Activated CD4-positive, alpha-beta T cell treated with anti-CD3 and anti-CD28 coated beads, Interleukin-10, Interleukin-2, amounts not matched to agents 100 ng/mL and 50 ng/mL, durations not matched to agents 16 hours and 8 hours (primary cell): ENCODE results near the gene NEURL1.

Experiments used
- DNase-seq: peaks from one replicate; pipeline ENCODE4 v3.0.0-alpha.2; 2020

Gene NEURL1

DNA sequence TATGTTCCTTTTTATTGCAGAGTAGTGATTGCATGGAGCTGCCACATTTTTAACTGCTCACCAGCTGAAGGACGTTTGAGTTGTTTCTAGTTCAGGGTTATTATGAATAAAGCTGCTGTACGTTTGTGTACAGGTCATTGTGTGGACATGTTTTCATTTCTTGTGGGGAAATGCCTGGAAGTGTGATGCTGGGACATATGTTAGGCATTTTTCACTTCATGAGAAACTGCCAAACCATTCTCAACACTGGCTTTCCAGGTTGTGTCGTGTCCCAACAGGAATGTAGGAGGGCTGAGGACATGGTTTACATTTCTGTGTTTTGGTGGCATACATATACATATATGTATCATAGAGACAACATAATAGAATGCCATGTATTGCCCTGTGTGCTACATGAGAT is 73.0 kb downstream of the NEURL1 start:
- DNase-seq, result no peak

DNA sequence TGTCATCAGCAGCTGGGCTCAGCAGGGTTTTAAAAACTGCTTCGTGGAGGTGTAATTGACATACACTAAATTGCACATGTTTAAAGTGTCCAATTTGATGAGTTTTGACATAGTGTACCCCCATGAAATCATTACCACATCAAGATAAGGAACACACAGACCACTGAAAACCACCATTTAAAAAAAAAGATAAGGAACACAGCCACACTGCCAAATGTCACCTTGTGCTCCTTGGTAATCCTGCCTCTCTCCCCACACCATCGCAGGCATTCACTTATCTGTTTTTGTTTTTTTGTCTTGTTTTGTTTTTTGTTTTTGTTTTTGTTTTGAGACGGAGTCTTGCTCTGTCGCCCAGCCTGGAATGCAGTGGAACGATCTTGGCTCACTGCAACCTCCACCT is 75.0 kb downstream of the NEURL1 start:
- no peak for DNase-seq

DNA sequence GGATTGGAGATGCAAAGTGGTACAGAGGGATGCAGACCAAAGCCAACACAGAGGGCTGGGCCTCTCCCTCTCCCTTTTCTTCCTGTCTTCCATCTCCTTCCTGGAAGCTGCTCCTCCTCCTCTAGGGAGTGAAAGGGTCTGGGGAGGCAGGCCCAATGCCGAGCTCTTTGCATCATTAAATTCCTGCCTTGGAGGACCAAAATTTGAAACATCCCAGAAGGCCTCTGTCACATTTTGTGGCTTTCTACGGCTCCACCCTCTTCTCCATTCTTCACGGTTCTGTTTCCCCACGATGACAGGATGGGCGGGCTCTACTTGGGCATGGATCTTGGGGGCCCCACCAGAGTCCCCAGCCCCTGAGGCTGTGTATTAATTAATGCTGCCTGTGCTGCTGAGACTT is 76.4 kb downstream of the NEURL1 start:
- DNase-seq, result no peak

DNA sequence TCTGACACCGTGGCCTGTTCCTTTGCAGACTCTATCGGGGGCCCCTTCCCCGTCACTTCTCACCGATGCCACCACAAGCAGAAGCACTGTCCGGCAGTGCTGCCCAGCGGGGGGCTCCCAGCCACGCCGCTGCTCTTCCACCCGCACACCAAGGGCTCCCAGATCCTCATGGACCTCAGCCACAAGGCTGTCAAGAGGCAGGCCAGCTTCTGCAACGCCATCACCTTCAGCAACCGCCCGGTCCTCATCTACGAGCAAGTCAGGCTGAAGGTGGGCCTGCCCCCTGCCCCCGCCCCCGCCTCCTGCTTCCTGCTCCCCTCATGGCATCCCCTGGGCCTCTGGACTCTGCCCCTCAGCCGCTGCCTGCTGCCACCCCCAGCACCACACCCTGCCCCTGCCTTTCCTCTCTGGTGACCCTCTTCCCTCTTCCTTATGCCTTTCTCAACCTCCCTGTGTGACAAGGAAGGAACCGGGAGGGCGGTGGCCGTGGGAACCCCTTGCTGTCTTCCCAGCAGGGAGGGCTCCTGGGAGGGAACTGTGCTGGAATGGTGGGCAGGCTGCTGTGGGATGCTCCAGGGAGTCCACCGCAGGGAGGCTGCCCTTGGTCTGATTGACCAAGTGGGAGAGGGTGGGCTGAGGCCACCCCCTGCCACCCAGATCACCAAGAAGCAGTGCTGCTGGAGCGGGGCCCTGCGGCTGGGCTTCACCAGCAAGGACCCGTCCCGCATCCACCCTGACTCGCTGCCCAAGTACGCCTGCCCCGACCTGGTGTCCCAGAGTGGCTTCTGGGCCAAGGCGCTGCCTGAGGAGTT is 77.5 kb downstream of the NEURL1 start:
- no peak for DNase-seq

DNA sequence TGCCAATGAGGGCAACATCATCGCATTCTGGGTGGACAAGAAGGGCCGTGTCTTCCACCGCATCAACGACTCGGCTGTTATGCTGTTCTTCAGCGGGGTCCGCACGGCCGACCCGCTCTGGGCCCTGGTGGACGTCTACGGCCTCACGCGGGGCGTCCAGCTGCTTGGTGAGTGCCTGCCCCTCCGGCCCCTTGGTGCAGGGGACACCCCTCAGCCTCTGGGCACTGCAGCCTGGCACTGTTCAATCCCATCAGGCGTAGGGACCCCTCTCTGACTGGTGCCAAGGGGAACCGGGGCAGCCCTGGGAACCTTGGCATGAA is 78.1 kb downstream of the NEURL1 start:
- no peak for DNase-seq

DNA sequence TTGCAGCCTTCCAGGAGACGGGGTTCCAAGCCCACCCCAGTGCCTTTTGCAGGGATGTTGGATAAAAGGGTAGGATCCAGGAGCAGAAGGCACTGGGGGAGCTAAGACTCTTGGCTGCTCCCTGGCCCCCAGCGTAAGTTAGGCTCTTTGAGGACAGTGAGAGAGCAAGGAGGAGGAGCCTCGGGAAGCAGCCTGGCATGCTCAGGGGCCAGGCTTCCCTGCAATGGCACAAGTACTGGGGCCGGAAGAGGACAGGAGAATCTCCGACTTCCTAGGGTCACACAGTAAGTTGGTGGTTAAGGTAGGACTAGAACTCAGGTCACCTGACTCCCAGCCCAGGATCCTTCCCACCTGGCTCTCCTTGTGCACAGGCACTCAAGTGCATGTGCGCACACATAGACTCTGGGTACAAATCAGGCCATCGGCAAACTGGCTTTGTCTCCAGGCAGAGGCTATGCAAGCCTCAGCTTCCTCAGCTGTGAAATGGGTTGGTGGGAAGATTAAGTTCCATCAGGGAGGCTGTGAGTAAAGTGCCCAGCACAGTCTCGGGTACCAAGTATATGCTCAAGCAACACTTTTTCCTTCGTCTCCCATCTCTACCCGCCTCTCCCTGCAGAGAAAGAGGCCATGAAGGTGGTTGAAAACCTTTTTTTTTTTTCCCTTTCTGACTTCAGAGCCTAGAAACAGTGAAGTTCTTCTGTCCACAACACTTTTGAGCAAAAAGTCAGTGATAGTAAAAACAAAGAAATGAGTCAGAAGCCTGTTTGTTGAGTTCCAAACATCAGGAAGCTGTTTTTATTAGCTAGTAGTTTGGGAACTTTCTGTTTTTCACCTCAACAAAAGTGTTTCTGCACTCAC is 79.1 kb downstream of the NEURL1 start:
- no peak for DNase-seq

DNA sequence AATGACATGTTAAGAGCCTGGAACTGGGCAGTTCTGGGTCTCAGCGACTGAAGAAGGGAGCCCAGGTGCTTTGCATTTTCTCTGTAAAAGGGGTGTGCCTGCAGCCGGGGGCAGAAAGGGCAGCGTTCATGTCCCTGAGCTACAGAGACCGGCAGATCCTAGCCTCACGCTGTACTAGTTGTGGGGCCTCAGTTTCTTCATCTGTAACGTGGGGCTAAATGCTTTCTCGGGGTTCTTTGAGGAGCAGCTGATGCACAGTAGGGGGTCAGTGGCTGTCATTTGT is 79.6 kb downstream of the NEURL1 start:
- no peak for DNase-seq

DNA sequence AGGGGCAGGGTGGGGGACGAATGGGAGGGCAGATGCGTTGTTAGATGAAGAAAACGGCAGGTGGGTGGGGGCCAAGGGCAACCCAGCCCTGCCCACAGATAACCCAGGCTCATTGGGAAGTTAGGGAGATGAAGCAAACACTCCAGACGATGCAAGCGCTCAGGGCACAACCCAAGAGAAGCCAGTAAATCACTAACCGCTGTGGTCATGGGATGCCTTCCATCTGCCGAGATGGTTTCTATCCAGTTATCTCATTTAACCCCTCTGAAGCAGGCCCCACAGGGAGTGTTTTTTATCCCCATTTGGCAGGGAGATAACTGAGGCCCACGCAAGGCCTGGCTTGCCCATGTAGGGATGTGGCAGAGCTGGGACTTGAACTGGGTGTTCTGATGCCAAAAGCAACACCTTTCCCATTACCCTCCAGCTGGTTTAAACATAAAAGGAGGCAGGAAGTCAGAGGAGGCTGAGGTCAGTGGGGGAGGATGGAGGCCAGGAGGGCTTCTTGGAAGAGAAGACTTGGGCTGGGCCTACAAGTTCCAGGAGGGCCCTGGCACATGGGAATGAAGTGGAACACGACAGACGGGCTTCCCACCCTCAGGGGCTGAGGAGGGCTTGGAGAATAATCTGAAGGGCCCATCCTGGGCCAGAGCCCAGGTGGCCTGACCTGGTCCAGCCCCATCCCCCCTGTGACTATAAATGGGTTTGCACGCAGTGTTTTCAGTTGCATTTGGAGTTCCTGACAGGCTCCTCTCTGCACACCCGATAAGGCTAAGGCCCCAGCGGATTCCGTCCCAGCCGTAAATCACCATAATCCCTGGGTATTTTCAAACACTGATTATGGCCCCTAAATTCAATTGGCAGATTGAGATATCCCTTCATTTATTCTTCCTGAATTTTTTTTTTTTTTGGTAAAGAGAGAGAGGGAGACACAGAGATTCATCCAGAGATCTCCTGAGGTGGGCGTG is 80.9 kb downstream of the NEURL1 start:
- no peak for DNase-seq

DNA sequence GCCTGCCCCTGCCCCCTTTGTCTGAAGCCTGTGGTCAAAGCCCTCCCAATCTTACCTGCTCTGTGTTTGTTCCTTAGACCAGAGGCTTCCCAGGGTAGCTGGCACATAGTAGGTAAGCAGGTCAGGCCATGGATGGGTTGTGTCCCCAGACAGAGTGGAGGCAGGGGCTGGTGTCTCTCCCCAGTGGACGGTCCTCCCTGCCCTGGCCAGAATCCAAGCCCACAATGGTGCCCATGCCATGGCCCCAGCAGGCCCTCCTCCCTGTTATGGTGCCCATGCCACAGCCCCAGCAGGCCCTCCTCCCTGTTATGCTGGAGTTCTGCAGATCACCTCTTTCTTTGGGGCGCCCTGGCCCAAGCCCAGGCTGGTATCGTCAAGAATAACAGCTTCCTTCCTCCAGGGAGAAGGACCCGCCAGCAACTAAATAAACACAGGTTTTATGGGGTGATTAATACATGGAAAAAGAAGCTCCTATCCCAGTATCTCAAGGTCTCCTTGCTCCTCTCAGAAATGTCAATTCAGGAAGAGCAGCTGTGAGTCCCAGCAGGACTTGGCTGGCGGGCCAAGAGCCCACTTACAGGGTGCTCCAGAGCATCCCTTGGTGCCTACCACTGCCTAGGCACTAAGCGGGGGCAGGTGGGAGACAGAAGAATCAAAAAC is 82.0 kb downstream of the NEURL1 start:
- DNase-seq, result no peak

DNA sequence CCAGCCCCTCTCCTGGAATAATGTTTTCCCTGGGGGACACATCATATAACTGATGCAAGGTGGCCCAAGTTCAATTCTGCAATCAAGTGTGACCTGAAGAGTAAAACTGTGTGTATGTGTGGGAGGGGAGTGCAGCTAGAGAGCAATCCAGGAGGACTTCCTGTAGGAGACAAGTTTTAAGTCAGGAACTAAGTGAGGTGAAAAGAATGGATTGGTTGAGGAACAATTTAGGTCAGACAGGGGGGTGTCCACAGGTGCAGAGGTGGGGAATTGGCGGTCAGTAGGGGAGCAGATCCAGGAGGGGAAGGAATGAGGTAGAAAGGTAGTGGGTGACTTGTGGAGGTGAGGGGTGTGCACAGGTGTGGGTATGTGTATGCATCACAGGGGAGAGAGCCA is 82.6 kb downstream of the NEURL1 start:
- DNase-seq, result no peak

DNA sequence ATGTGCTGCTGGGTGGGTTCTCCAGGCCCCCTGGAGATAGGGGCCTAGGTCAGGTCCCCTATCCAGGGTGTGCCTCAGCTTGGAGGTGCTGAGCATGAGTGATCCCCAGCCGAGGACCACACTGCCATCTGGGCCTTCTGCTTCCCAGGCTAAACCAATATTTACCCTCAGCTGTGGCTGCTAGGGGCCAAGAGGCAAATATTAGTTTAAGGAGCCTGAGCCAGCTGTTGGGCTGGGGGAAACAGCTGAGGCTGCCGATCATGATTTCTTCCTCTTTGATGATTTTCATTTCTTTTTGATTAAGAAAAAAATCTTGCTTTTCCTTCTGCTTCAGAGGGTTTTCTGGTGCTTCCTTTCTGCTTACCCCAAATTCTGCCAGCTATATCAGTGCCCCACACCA is 83.4 kb downstream of the NEURL1 start:
- DNase-seq, result no peak

DNA sequence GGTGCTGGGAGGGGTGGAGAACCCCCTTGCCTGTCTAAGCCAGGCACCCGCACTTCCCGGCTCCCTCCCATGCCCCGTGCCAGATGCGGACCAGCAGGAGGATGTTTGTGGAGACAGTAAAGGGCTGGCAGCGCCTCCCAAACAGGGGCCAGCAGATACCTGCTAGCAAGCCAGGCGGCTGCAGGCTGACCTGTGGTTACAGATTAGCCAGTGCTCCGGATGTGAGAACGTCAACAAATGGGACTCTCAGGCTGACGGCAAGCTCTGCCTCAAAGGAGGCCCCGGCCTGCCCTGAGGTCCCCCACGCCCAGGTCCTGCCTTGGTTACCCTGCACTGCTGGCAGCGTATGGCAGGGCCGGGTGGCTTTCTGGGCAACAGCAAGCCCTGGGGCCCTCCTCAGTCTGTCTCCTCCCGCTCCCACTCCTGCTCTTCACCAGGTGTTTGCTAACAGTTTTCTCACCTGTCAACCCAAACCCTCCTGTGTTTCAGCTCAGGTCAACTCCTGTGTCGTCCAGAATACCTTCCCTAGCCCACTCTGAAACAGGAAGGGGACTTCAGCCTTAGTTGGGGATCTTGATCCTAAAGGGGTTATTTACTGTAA is 85.4 kb downstream of the NEURL1 start:
- DNase-seq, result no peak

DNA sequence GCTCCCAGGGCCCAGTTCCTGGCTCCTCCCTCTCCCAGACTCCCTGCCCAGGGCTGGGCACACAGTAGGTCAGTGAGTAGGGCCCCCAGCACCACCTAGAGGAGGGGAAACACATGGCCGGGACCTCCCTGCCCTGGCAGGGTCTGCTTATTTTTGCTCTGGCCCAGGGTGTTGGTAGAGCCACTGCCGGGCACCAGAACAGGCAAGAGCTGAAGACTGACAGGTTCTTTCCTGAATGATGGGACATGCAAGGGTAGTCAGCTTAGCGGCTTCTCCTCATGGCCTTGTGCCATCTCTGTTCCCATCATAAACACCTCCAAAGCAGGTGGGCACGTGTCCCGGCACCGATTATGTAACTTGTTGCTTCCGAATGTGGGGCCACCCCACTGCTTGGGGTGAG is 86.5 kb downstream of the NEURL1 start:
- no peak for DNase-seq

DNA sequence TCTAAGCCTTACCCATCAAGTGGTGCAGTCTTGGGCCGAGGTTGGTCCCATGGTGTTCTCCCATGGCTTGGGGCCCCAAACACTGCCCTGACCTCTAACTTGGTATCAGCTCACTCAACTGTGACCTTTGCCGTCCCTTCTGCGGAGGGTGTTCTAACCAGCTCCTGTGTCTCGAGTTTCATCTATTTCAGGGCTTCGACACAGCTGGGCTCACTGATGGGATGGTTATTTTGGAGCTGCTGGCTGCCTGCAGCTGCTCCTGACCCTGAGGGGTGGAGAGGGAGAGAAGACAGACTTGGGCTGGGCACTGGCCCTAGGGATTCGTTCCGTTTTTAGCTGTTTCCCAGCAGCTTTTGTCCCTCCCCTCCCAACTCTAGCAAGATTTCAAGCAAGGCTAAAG is 86.9 kb downstream of the NEURL1 start:
- DNase-seq, result no peak

DNA sequence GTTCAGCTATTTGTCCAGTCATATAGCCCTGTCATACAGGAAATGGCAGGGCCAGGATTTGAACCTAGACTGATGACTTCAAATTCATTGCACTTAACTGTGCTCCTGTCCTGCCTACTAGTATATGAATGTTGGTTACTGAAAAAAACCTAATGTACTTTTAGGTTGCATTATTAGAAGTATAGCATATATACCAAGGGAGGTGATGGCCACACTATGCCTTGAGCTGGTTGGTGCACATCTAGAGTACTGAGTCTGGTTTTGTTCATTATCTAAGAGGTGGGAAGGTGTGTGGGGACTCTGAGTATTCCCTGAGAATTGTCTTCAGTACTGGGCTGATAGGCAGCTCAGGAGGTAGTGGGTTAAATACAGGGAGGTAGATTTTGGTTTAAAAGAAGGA is 88.0 kb downstream of the NEURL1 start:
- DNase-seq, result no peak

DNA sequence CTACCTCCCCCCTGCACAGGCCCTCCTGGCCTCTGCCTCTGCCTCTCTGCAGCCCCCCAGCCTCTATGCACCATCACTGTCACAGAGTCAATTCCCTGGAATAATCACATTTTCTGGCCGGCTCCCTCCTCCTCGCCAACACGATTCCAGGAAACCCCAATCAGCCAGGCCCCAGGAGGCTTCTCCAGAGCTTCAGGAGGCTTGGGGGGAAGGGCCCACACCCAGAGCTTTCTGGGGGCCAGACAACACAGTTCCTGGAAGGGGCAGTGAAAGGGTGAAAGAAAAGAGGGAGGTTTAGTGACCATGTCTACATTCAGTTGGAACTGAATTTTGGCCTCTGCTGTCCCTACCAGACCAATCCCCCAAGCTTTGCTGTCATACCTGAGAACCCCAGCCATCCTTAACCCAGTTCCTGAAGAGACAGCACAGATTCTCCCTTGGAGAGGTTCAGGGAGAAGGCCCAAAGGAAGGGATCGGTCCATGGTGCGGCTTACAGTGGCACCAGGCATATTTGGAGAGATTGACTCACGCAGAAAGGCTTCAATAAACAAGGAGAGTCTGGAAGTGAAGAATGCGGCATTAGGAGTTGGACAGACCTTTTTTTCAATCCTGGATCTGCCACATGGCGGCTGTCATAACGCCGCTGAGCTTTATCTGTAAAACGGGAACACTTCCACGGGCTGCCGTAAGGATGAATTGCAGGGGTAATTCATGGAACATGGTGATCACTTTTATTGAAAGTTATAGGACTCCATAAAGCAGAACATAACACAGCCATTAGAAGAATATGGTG is 89.0 kb downstream of the NEURL1 start:
- no peak for DNase-seq

DNA sequence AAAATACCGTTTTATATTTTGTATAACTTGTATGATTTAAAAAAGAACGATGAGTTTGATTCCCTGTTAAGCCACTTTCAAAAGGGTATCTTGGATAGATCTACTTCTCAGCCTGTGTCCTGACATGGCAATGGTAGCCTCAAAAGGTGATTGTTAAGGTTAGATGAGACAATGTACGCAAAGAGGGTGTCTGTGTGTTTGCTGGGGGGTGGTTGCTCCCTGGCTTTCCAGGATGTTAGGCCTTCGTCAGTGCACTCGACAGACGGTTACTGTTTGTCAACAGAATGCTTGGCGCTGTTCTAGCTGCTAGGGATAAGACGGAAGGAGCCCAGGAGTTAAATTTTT is 90.3 kb downstream of the NEURL1 start:
- DNase-seq, result no peak

DNA sequence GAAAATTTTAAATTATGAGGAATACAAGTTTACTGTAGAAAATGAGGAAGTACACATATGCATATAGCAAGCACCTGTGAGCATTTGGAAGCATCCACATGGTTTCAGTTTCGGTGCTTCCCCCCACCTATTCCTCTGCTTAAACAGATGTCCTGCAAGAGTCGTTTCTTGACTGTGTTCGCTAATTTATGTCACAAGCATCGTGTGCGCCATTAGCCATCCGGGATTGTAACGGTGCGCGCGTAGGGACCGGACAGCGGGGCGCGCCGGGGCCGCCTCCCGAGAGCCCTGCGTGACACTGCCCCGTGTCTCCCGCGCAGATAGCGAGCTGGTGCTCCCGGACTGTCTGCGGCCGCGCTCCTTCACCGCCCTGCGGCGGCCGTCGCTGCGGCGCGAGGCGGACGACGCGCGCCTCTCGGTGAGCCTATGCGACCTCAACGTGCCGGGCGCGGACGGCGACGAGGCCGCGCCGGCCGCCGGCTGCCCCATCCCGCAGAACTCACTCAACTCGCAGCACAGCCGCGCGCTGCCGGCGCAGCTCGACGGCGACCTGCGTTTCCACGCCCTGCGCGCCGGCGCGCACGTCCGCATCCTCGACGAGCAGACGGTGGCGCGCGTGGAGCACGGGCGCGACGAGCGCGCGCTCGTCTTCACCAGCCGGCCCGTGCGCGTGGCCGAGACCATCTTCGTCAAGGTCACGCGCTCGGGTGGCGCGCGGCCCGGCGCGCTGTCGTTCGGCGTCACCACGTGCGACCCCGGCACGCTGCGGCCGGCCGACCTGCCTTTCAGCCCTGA is 90.9 kb downstream of the NEURL1 start:
- DNase-seq, result peak; percentile 70

DNA sequence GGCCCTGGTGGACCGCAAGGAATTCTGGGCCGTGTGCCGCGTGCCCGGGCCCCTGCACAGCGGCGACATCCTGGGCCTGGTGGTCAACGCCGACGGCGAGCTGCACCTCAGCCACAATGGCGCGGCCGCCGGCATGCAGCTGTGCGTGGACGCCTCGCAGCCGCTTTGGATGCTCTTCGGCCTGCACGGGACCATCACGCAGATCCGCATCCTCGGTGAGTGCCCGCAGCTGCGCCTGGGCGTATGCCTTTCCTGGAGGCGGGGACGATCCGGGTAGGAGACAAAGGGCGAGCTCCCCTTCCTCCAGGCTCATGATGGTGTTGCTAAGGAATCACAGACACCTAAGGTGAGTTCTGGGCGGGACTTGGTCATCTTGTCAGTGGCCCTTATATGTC is 91.5 kb downstream of the NEURL1 start:
- no peak for DNase-seq

DNA sequence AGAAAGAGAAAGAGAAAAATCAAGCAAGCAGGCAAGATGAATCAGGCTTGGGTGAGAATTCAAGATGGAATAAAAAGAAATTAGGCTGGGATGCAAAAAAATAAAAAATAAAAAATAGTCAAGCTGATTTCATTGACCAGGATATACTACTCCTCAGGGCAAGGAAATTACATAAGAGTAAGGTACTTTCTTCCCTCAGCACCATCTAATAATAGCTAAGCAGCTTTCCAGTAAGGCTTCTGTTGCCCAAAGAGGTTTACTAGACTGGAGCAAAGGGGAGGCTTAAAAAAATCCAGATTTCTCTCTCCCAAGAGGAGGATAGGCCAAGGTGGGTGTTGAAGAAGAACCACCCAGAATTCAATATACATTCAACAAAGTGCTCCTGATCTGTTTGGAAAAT is 93.6 kb downstream of the NEURL1 start:
- no peak for DNase-seq

DNA sequence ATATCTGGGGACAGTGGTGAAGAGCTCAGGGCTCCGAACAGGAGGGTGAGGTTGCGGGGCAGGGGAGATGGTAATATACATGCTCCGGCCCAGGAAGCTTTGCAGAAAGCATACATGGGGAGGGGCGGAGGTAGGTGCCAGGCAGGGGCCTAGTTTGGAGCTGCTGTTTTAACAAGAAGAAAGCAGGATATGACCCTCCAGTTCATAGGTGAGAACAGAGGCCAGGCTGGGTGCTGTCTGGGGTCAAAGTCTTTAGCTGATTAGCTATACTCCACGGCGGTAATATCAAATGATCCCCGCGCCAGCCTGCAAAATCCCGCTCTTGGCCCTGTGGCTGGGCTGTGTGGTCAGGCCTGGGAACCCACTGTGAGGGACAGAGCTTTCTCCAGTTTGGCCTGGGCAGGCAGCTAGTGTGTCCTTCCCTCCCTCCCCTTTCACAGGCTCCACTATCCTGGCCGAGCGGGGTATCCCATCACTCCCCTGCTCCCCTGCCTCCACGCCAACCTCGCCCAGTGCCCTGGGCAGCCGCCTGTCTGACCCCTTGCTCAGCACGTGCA is 95.6 kb downstream of the NEURL1 start:
- DNase-seq, result no peak
